IMR-90 (cell line): Measurements from ENCODE around the gene CLPTM1L. TPM values are rescaled to one million over a fixed set of nuclear protein-coding genes. Genes with fewer than 3 reads are reported as not detected.

Experiments
- ATAC-seq: fragments of 200-7000 bp; cut with Tn5 transposase; 2 replicates; pipeline ENCODE4 v1.9.1; 2020; ENCODE audit warnings: low read depth, mild to moderate bottlenecking, moderate library complexity
- BruUV-seq: library from RNA; stranded (reverse); fragments of 400-500 nt; replicated peaks from 2 replicates; lab custom pipeline; 2021; lab: Mats Ljungman, UMichigan
- CTCF ChIA-PET: fragments of 300-600 bp; formaldehyde crosslinking; extraction: SDS; loops from one replicate; lab custom pipeline; 2021; ENCODE audit warnings: antibody characterized with exemption; lab: Yijun Ruan, JAX
- POLR2A ChIA-PET: fragments of 300-600 bp; sonication (Branson Sonifier 250); formaldehyde crosslinking; loops from one replicate; lab custom pipeline; 2022; ENCODE audit warnings: antibody characterized with exemption; ENCODE audit not compliant: unreplicated experiment; lab: Charles Lee
- DNase-seq: peaks from one replicate; pipeline ENCODE4 v3.0.0; 2013
- H2AFZ ChIP-seq: replicated peaks from 2 replicates; pipeline ENCODE3; 2013; ENCODE audit warnings: low read length, mild to moderate bottlenecking; ENCODE audit not compliant: poor library complexity
- H2AK5ac ChIP-seq: 2 replicates; pipeline ENCODE4 v1.6.1; 2013; ENCODE audit warnings: low read depth, low read length, inconsistent platforms
- H2AK9ac ChIP-seq: replicated peaks from 2 replicates; pipeline ENCODE3; 2013; ENCODE audit warnings: mild to moderate bottlenecking, low read depth, low read length, moderate library complexity; ENCODE audit not compliant: poor library complexity
- H2BK120ac ChIP-seq: 2 replicates; pipeline ENCODE4 v1.6.1; 2013; ENCODE audit warnings: low read depth, low read length, inconsistent platforms
- H2BK15ac ChIP-seq: 3 replicates; pipeline ENCODE4 v1.6.1; 2013; ENCODE audit warnings: low read depth, low read length, inconsistent platforms
- H2BK20ac ChIP-seq: 2 replicates; pipeline ENCODE4 v1.6.1; 2013; ENCODE audit warnings: low read depth, mild to moderate bottlenecking, inconsistent platforms, low read length, moderate library complexity
- H2BK5ac ChIP-seq: 2 replicates; pipeline ENCODE4 v1.6.1; 2013; ENCODE audit warnings: mild to moderate bottlenecking, low read depth, low read length, inconsistent platforms; ENCODE audit not compliant: poor library complexity, severe bottlenecking
- H3K14ac ChIP-seq: replicated peaks from 2 replicates; pipeline ENCODE4 v1.6.1; 2013; ENCODE audit warnings: low read depth, low read length, inconsistent platforms
- H3K18ac ChIP-seq: 2 replicates; pipeline ENCODE4 v1.6.1; 2013; ENCODE audit warnings: low read depth, low read length, control low read depth
- H3K23ac ChIP-seq: 2 replicates; pipeline ENCODE4 v1.6.1; 2013; ENCODE audit warnings: low read depth, low read length, inconsistent platforms
- H3K27ac ChIP-seq: 2 replicates; pipeline ENCODE4 v1.5.1; 2013; ENCODE audit warnings: mild to moderate bottlenecking, control low read depth, low read length; ENCODE audit not compliant: insufficient read depth
- H3K27me3 ChIP-seq: 2 replicates; pipeline ENCODE4 v1.6.1; 2013; ENCODE audit warnings: low read length; ENCODE audit not compliant: control insufficient read depth, insufficient read depth
- H3K36me3 ChIP-seq: 2 replicates; pipeline ENCODE4 v1.6.1; 2013; ENCODE audit warnings: low read length, mixed read lengths; ENCODE audit not compliant: control insufficient read depth, insufficient read depth
- H3K4ac ChIP-seq: 2 replicates; pipeline ENCODE4 v1.6.1; 2013; ENCODE audit warnings: low read depth, low read length, inconsistent platforms
- H3K4me1 ChIP-seq: 2 replicates; pipeline ENCODE4 v1.6.1; 2013; ENCODE audit warnings: low read length, mixed read lengths; ENCODE audit not compliant: control insufficient read depth, insufficient read depth
- H3K4me2 ChIP-seq: 2 replicates; pipeline ENCODE4 v1.6.1; 2013; ENCODE audit warnings: low read depth, mild to moderate bottlenecking, control low read depth, low read length, moderate library complexity
- H3K4me3 ChIP-seq: 2 replicates; pipeline ENCODE4 v1.5.1; 2013; ENCODE audit warnings: low read depth, mild to moderate bottlenecking, control low read depth, low read length, moderate library complexity; ENCODE audit not compliant: insufficient read depth
- H3K56ac ChIP-seq: 2 replicates; pipeline ENCODE4 v1.6.1; 2013; ENCODE audit warnings: low read length, inconsistent platforms; ENCODE audit not compliant: insufficient read depth; ENCODE audit errors: extremely low read depth
- H3K79me1 ChIP-seq, 2 experiments: 2 replicates each; pipeline ENCODE4 v1.6.1; 2013; ENCODE audit warnings: low read length in 2 of 2, inconsistent platforms in 1 of 2, low read depth in 1 of 2
- H3K9ac ChIP-seq: 2 replicates; pipeline ENCODE4 v1.6.1; 2013; ENCODE audit warnings: low read depth, low read length, control low read depth
- H3K9me1 ChIP-seq: 2 replicates; pipeline ENCODE4 v1.6.1; 2013; ENCODE audit warnings: low read length, inconsistent platforms; ENCODE audit not compliant: insufficient read depth
- H3K9me3 ChIP-seq: 2 replicates; pipeline ENCODE4 v1.6.1; 2013; ENCODE audit warnings: low read length; ENCODE audit not compliant: control insufficient read depth, insufficient read depth
- H4K20me1 ChIP-seq: 2 replicates; pipeline ENCODE4 v1.6.1; 2013; ENCODE audit warnings: low read length, inconsistent platforms; ENCODE audit not compliant: insufficient read depth
- H4K5ac ChIP-seq: 2 replicates; pipeline ENCODE4 v1.6.1; 2013; ENCODE audit warnings: mild to moderate bottlenecking, low read depth, low read length, control low read depth
- H4K8ac ChIP-seq, 2 experiments: 2 replicates each; pipeline ENCODE4 v1.6.1; 2013; ENCODE audit warnings: low read depth in 2 of 2, low read length in 2 of 2, control low read depth in 1 of 2, inconsistent platforms in 1 of 2
- H4K91ac ChIP-seq: 2 replicates; pipeline ENCODE4 v1.6.1; 2013; ENCODE audit warnings: low read depth, low read length, inconsistent platforms; ENCODE audit not compliant: insufficient read depth
- BHLHE40 ChIP-seq: fragments of 150-350 bp; IDR thresholded peaks from 2 replicates; pipeline ENCODE4 v1.6.1; 2016; ENCODE audit warnings: mild to moderate bottlenecking, low read depth, low read length
- CEBPB ChIP-seq: IDR thresholded peaks from 2 replicates; pipeline ENCODE4 v1.6.1; 2012; ENCODE audit warnings: low read depth, low read length, improper control_type of control experiment
- CHD1 ChIP-seq: IDR thresholded peaks from 2 replicates; pipeline ENCODE4 v1.6.1; 2012; ENCODE audit warnings: low read depth, low read length, improper control_type of control experiment
- CTCF ChIP-seq: conservative IDR thresholded peaks from 2 replicates; pipeline ENCODE4 v1.5.1; 2012; ENCODE audit warnings: mild to moderate bottlenecking, low read depth, low read length, improper control_type of control experiment
- FOS ChIP-seq: fragments of 150-350 bp; IDR thresholded peaks from 2 replicates; pipeline ENCODE4 v1.6.1; 2016; ENCODE audit warnings: low read depth, low read length
- MAZ ChIP-seq: IDR thresholded peaks from 2 replicates; pipeline ENCODE4 v1.6.1; 2012; ENCODE audit warnings: low read depth, mild to moderate bottlenecking, low read length, improper control_type of control experiment, moderate library complexity, borderline replicate concordance
- MXI1 ChIP-seq: IDR thresholded peaks from 2 replicates; pipeline ENCODE4 v1.6.1; 2012; ENCODE audit warnings: low read depth, mild to moderate bottlenecking, low read length, moderate library complexity, borderline replicate concordance
- NFE2L2 ChIP-seq: fragments of 150-350 bp; IDR thresholded peaks from 2 replicates; pipeline ENCODE4 v1.6.1; 2016; ENCODE audit warnings: low read depth, mild to moderate bottlenecking, low read length
- POLR2A ChIP-seq: IDR thresholded peaks from 2 replicates; pipeline ENCODE4 v1.6.1; 2012; ENCODE audit warnings: mild to moderate bottlenecking, low read depth, low read length
- RAD21 ChIP-seq: IDR thresholded peaks from 2 replicates; pipeline ENCODE4 v1.6.1; 2012; ENCODE audit warnings: low read length, improper control_type of control experiment
- RCOR1 ChIP-seq: IDR thresholded peaks from 2 replicates; pipeline ENCODE4 v1.6.1; 2012; ENCODE audit warnings: mild to moderate bottlenecking, low read length, improper control_type of control experiment; ENCODE audit not compliant: insufficient replicate concordance
- RFX5 ChIP-seq: IDR thresholded peaks from 2 replicates; pipeline ENCODE4 v1.8.0; 2012; ENCODE audit warnings: low read depth, mild to moderate bottlenecking, low read length, moderate library complexity
- SMC3 ChIP-seq: fragments of 150-350 bp; IDR thresholded peaks from 2 replicates; pipeline ENCODE4 v1.6.1; 2016; ENCODE audit warnings: low read depth, mild to moderate bottlenecking, antibody characterized with exemption, low read length, moderate library complexity
- WGBS, 2 experiments: methylation state at CpG; one replicate each; pipeline versions ENCODE4 v1.1.5 to v1.1.7; 2013; ENCODE audit warnings: missing lambda C conversion rate in 2 of 2; ENCODE audit not compliant: insufficient read length in 1 of 2; ENCODE audit errors: extremely low coverage in 2 of 2; 5-methylcytosine and 5-hydroxymethylcytosine counted together
- dilution Hi-C: fragments of 300-500 bp; cut with HindIII; formaldehyde crosslinking; loops from one replicate; pipeline ENCODE4 v1.14.3; 2018; ENCODE audit warnings: low sequenced_read_pairs; ENCODE audit not compliant: unreplicated experiment
- in situ Hi-C: fragments of 300-500 bp; cut with MboI; formaldehyde crosslinking; loops from 3 replicates; pipeline ENCODE4 v1.14.3; 2019; ENCODE audit warnings: low sequenced_read_pairs, inconsistent platforms, mixed read lengths
- intact Hi-C: fragments of 100-400 bp; cut with micrococcal nuclease; formaldehyde crosslinking; loops from 2 replicates; pipeline ENCODE4 v1.10.0; 2022
- polyA plus RNA-seq, 3 experiments: library from polyadenylated mRNA; depleted of rRNA; stranded (reverse); fragments of >200 nt; gene quantifications; 2 replicates each; pipeline ENCODE4 v1.2.3, GENCODE V29; 2012; ENCODE audit warnings: low replicate concordance in 1 of 3
- total RNA-seq: library from RNA; depleted of rRNA; stranded (reverse); fragments of >200 nt; gene quantifications from 2 replicates; pipeline ENCODE4 v1.2.3, GENCODE V29; 2012

The CLPTM1L gene
- total and polyA plus RNA-seq, 2 of the 4 experiments (the other 2 are of a cell fraction) = 114 to 137 TPM

- TF ChIP-seq NFE2L2 = no peak
These were observed 1.9 kb upstream of the CLPTM1L start (continued) for GRCh38 chr5:1346627-1347440.

- no TSS peak for BruUV-seq
- intact Hi-C loops = loop anchor here (2.0 kb wide), 1 partner anchor 299 kb away; no protein-coding TSS in a partner anchor
- H3K4me2 ChIP-seq = peak overlapping the region; percentile 85
- H3K9me1 ChIP-seq = no peaks in the 10 kb centered on the region
- H4K20me1 ChIP-seq = no peaks in the 10 kb centered on the region
- no peak overlapping the region for H4K91ac ChIP-seq
- H3K9ac ChIP-seq = peak overlapping the region; percentile 94
- dilution Hi-C loops = no loop called here
- no peaks in the 10 kb centered on the region for H3K27me3 ChIP-seq
- H3K4ac ChIP-seq = peak overlapping the region; percentile 92
- in situ Hi-C loops = no loop called here
- no peak overlapping the region for H2BK5ac ChIP-seq
- no peak overlapping the region for H2BK20ac ChIP-seq
- H3K9me3 ChIP-seq = no peaks in the 10 kb centered on the region
- peaks cover 9 to 29% of the 10 kb centered on the region in 2 experiments for H3K79me1 ChIP-seq
- H3K27ac ChIP-seq = no peak overlapping the region
- H3K56ac ChIP-seq = no peak overlapping the region
- peak overlapping the region; percentile 96 for H2AK9ac ChIP-seq
- ChIA-PET POLR2A (no interaction called here), CTCF (no interaction called here)
- H3K4me3 ChIP-seq = peak overlapping the region; percentile 98
- no peak for ATAC-seq
- H3K36me3 ChIP-seq = peaks cover 12% of the 10 kb centered on the region
- H3K4me1 ChIP-seq = peaks cover 8% of the 10 kb centered on the region; the same call in 1 of the 2 replicates
- H2BK15ac ChIP-seq = no peak overlapping the region
- no peak overlapping the region for H2BK120ac ChIP-seq
- H3K18ac ChIP-seq = no peak overlapping the region
- no peak for DNase-seq
- 80% methylated on average over 12 of the region's 27 CpGs; no CpG with 5 or more reads in 1 of the 2 experiments for WGBS, 2 experiments
- no peak overlapping the region; the same call in 1 of the 2 replicates for H4K5ac ChIP-seq
- no peak overlapping the region for H3K14ac ChIP-seq
- no peak overlapping the region for H2AFZ ChIP-seq
- H4K8ac ChIP-seq = peak overlapping the region; percentile 96 to 97
- 0 out of 2 replicates have a peak overlapping the region, but pooled peaks have one; percentile 4 for H2AK5ac ChIP-seq
- no peak overlapping the region for H3K23ac ChIP-seq
- no peak for TF ChIP-seq CEBPB
- TF ChIP-seq BHLHE40 = no peak
- TF ChIP-seq MAZ = no peak
- no peak for TF ChIP-seq RCOR1
- no peak for TF ChIP-seq RAD21
- no peak for TF ChIP-seq CTCF
- TF ChIP-seq CHD1 = no peak
- no peak for TF ChIP-seq SMC3
- no peak for TF ChIP-seq RFX5
- TF ChIP-seq FOS = no peak
- no peak for TF ChIP-seq POLR2A
- no peak for TF ChIP-seq MXI1
These were observed 1.2 kb upstream of the CLPTM1L start for GRCh38 chr5:1345876-1346626.
